Thyroid gland (tissue), 4 donors: ENCODE data around the gene KIT. TPM values are rescaled to one million over a fixed set of nuclear protein-coding genes. Genes with fewer than 3 reads are reported as not detected.

ENCODE experiments used
- DNase-seq, 2 donors: peaks; one replicate each; pipeline ENCODE4 v3.0.0-alpha.2; 2019
- H3K27ac ChIP-seq, 3 donors: fragments of 200-600 bp; sonication (generic); 1 replicate in 2 of 3; 2 replicates in 1 of 3; pipeline ENCODE4 v1.5.1; 2016 to 2019; ENCODE audit warnings: mild to moderate bottlenecking in 1 of 3, moderate library complexity in 1 of 3
- H3K27me3 ChIP-seq: fragments of 200-600 bp; sonication (generic); one replicate; pipeline ENCODE4 v1.5.1; 2019
- H3K36me3 ChIP-seq, 2 donors: fragments of 200-600 bp; sonication (generic); one replicate each; pipeline ENCODE4 v1.5.1; 2016 to 2019
- H3K4me1 ChIP-seq, 2 donors: fragments of 200-600 bp; sonication (generic); one replicate each; pipeline ENCODE4 v1.5.1; 2017 to 2019
- H3K4me3 ChIP-seq, 3 donors: fragments of 200-600 bp; sonication (generic); replicated peaks in 1 of 3; 1 replicate in 2 of 3; 2 replicates in 1 of 3; pipeline ENCODE4 v1.5.1; 2016; ENCODE audit warnings: mild to moderate bottlenecking in 1 of 3
- H3K9me3 ChIP-seq: fragments of 200-600 bp; sonication (generic); one replicate; pipeline ENCODE4 v1.5.1; 2017
- POLR2A ChIP-seq, 2 donors: fragments of 450-650 bp; IDR thresholded peaks; one replicate each; pipeline ENCODE4 v1.6.1; 2017; ENCODE audit warnings: antibody characterized with exemption in 2 of 2, mild to moderate bottlenecking in 2 of 2, moderate library complexity in 1 of 2
- WGBS, 2 donors: methylation state at CpG; one replicate each; pipeline ENCODE4 v1.1.5; 2017; 5-methylcytosine and 5-hydroxymethylcytosine counted together
- intact Hi-C: fragments of 100-400 bp; cut with DNase I; formaldehyde crosslinking; loops from one replicate; pipeline ENCODE4 v1.15.1; 2023
- total RNA-seq, 4 donors: library from RNA; depleted of rRNA; stranded (reverse); fragments of >200 nt; gene quantifications; one replicate each; pipeline ENCODE4 v1.2.3, GENCODE V29; 2016
- TF ChIP-seq, protein P1 (sequence below), 6 experiments: fragments of 200-600 bp in 3 of 6; fragments of 450-650 bp in 3 of 6; sonication (generic) in 3 of 6; IDR thresholded peaks; one replicate each; pipeline ENCODE4 v1.5.1; 2016 to 2019; ENCODE audit warnings: antibody characterized with exemption in 6 of 6, mild to moderate bottlenecking in 2 of 6, inconsistent platforms in 1 of 6, moderate library complexity in 1 of 6

KIT gene
- total RNA-seq, 4 donors from 2014 or later: 44.1 to 67.4 (median 60.9) TPM

DNA sequence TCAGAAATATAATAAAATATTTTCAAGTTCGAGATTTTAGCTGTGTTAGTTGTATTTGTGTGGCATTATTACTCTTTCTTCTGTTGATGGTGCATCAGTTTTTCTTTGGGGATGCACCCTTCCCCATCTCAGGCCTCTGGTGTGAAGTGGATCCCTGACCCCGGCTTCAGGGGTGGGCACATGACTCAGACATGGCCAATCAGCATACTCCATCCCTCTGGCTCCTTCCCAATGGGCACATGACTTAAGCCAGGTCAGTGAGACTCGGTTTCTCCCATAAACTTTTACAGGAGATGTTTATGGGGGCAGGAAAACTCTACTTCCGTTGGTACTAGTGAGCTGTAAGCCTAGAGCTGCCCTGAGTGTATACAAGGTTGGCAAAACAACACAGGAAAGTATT, 3.0 kb upstream of the KIT start:
- peaks cover 0 to 3% of the 10 kb centered on the region in 2 donors for H3K4me1 ChIP-seq
- 78 to 84% methylated on average over 4 of the region's 4 CpGs for WGBS, 2 donors
- no peak overlapping the region for H3K27ac ChIP-seq
- no peaks in the 10 kb centered on the region for H3K36me3 ChIP-seq
- H3K4me3 ChIP-seq: no peak overlapping the region
- intact Hi-C loops: no loop called here
- no peak for TF ChIP-seq POLR2A (IDR thresholded peaks at IDR 0.05)
- TF ChIP-seq, protein P1, sequence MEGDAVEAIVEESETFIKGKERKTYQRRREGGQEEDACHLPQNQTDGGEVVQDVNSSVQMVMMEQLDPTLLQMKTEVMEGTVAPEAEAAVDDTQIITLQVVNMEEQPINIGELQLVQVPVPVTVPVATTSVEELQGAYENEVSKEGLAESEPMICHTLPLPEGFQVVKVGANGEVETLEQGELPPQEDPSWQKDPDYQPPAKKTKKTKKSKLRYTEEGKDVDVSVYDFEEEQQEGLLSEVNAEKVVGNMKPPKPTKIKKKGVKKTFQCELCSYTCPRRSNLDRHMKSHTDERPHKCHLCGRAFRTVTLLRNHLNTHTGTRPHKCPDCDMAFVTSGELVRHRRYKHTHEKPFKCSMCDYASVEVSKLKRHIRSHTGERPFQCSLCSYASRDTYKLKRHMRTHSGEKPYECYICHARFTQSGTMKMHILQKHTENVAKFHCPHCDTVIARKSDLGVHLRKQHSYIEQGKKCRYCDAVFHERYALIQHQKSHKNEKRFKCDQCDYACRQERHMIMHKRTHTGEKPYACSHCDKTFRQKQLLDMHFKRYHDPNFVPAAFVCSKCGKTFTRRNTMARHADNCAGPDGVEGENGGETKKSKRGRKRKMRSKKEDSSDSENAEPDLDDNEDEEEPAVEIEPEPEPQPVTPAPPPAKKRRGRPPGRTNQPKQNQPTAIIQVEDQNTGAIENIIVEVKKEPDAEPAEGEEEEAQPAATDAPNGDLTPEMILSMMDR (IDR thresholded peaks at IDR 0.05): no peak
- H3K27me3 ChIP-seq: no peaks in the 10 kb centered on the region
- no peak for DNase-seq
- H3K9me3 ChIP-seq: no peaks in the 10 kb centered on the region

DNA sequence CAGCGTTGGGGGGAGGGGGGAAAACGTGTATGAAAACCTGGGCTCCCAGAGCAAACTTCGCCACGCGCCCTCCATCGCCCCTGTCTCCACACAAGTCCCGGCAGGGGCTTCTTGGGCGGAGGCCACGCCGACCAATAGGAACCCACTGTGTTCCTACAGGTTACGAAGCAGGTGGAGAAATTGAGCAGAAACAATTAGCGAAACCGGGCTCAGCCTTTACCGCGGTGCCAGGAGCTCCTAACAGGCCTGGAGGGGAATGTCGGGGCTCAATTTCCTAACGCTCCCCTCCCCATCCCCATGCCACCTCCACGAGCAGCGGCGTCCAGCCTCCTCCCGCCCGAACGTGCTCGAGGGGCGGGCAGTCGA, 589 bp upstream of the KIT start:
- no peak for TF ChIP-seq POLR2A (IDR thresholded peaks at IDR 0.05)
- TF ChIP-seq, protein P1 (IDR thresholded peaks at IDR 0.05): no peak
- H3K9me3 ChIP-seq: no peaks in the 10 kb centered on the region

DNA sequence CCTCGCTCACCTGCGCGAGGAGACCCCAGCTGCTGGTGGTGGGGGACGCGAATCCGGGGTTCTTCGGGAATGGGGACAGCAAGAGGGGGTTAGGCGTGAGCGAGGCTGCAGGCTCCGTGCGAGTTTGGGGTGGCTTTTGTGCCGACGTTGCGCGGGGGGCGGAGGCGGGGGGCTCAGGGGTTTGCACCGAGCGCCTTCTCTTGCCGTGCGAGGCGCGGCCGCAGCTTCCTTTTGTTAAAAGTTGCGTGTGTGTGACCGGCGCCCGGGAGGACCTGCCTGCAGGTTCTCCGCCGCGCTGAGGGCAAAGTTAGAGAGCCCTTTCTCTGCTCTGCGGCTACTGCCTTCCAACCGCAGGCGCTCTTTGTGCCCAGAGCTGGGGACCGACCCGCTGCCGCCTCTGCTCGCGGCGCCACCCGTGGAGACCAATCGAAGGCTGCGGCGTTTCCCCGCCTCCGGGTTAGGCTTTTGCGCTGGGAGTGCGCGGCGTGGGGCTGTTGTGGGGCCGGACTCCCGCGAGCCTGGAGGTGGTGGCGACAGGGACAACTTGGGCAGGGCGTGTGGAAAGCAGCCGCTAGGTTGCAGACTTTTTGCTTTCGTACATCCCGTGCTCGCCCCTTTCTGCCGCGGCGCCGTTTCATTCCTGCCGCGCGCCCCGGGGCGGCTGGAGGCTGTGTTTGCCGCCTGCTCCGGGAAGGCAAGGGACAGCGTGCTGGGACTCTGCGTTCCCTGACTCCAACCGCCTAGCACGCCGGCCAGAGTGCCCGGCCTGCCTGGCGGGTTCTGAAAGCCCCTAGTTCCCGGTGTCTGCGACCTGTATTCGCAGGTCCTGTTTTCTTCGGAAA, 716 bp downstream of the KIT start:
- peak; percentile 77 to 80 for DNase-seq
- peak overlapping the region; percentile 58 to 85 (median 71) for H3K27ac ChIP-seq

More for the DNA sequence above, 589 bp upstream of the KIT start:
- Histone ChIP-seq H3K27me3 (no peaks in the 10 kb centered on the region), H3K36me3 (no peaks in the 10 kb centered on the region), H3K4me3 (peak overlapping the region; percentile 45 to 90 (median 62)), H3K4me1 (peaks cover 0 to 27% of the 10 kb centered on the region in 2 donors), H3K27ac (peak overlapping the region; percentile 60 to 85 (median 71))
- intact Hi-C loops: no loop called here
- WGBS, 2 donors: 11 to 17% methylated on average over 16 to 18 of the region's 26 CpGs
- DNase-seq: peak in 1 of 2 donors; percentile 20

DNA sequence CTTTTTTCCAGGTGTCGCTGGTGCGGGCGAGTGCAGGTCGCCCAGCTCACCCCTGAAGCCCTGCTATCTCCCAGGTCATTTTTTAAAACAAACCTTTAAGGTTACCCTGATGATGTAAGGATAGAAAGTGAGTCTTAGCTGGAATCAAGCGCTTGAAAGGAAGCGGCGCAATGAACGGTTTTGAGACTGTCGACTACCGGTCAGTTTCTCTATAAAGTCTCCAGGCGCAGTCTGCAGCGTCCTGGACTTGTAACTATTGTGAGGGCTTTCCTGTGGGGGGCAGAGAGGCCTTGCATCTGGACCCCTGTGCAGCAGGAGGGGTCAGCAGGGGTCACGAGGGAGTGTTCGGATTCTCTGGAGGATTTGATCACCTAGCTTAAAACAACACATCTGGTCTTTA, 1.6 kb downstream of the KIT start:
- Histone ChIP-seq H3K4me3 (peak overlapping the region; percentile 45 to 90 (median 62)), H3K27ac (peak overlapping the region; percentile 58 to 85 (median 71)), H3K36me3 (no peaks in the 10 kb centered on the region), H3K4me1 (peaks cover 0 to 41% of the 10 kb centered on the region in 2 donors), H3K27me3 (no peaks in the 10 kb centered on the region), H3K9me3 (no peaks in the 10 kb centered on the region)
- WGBS, 2 donors: 3% methylated on average over 14 of the region's 14 CpGs
- no peak for TF ChIP-seq POLR2A (IDR thresholded peaks at IDR 0.05)
- TF ChIP-seq, protein P1 (IDR thresholded peaks at IDR 0.05): peak in 1 of 6 experiments; percentile 5
- intact Hi-C loops: no loop called here
- DNase-seq: peak; percentile 37 to 48

More for the DNA sequence above, 716 bp downstream of the KIT start:
- intact Hi-C loops: no loop called here
- Histone ChIP-seq H3K4me1 (peaks cover 0 to 33% of the 10 kb centered on the region in 2 donors), H3K27me3 (no peaks in the 10 kb centered on the region), H3K4me3 (peak overlapping the region; percentile 45 to 90 (median 62)), H3K9me3 (no peaks in the 10 kb centered on the region), H3K36me3 (no peaks in the 10 kb centered on the region)
- whole genome bisulfite sequencing, 2 donors: 0 to 1% methylated on average over 12 to 21 of the region's 81 CpGs
- TF ChIP-seq, protein P1 (IDR thresholded peaks at IDR 0.05): peak in 4 of 6 experiments; percentile 19 to 49 (median 43)
- peak in 1 of 2 donors; percentile 82 for TF ChIP-seq POLR2A (IDR thresholded peaks at IDR 0.05)
